Measurements from ENCODE around the gene HNF1B.

HNF1B gene

DNA sequence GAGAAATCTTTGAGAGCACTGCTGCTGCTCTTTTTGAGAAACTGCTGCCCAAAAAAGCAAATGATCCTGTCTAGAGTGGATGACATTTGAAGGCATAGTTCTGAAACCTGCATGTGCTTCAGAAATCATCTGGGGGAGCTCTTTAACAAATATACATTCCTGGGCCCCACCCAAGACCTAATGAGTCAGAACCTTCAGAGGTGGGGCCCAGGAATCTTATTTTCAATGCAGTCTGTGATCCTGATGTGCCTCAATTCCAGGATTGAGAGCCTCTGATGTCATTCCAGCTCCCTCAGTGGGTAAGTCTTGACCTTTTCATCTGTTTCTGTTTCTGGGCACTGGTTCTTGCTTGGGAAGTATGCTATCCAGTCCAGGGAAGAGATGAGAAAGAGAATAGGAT lies 42.3 kb downstream of the HNF1B start:
- no peaks in the 10 kb centered on the region for H3K36me3 ChIP-seq (ENCODE audit: low read depth)
- TF ChIP-seq, protein P1, sequence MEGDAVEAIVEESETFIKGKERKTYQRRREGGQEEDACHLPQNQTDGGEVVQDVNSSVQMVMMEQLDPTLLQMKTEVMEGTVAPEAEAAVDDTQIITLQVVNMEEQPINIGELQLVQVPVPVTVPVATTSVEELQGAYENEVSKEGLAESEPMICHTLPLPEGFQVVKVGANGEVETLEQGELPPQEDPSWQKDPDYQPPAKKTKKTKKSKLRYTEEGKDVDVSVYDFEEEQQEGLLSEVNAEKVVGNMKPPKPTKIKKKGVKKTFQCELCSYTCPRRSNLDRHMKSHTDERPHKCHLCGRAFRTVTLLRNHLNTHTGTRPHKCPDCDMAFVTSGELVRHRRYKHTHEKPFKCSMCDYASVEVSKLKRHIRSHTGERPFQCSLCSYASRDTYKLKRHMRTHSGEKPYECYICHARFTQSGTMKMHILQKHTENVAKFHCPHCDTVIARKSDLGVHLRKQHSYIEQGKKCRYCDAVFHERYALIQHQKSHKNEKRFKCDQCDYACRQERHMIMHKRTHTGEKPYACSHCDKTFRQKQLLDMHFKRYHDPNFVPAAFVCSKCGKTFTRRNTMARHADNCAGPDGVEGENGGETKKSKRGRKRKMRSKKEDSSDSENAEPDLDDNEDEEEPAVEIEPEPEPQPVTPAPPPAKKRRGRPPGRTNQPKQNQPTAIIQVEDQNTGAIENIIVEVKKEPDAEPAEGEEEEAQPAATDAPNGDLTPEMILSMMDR (IDR thresholded peaks at IDR 0.05; ENCODE audit: poor library complexity, severe bottlenecking), result peak; percentile 35
- ATAC-seq (ENCODE audit: low read depth), result peak; percentile 78

DNA sequence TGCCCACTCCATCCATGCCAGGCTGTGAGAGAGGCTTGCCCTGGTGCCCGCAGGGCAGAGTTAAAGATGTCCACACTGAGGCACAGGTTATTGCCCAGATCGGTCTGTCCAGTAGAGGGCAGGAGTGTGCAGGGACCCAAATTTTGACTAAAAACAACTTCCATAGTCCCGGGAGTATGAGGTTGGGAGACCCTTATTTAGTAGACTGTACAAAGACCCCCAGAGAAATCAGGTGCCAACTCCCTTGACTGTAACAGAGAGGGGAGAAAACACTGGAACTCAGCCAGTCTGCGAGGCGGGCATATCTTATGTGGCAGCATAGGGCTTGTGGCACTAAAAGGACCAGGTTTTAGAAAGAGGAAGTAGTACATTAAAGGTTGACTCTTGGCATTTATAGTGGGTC lies 43.4 kb downstream of the HNF1B start:
- DNase-seq (ENCODE audit: low spot score) (no peak), ATAC-seq (ENCODE audit: low read depth) (no peak)
- Histone ChIP-seq H3K36me3 (ENCODE audit: low read depth) (no peaks in the 10 kb centered on the region), H3K27me3 (ENCODE audit: insufficient read depth, poor library complexity, severe bottlenecking) (no peaks in the 10 kb centered on the region), H3K27ac (ENCODE audit: poor library complexity, severe bottlenecking) (no peak overlapping the region), H3K9me3 (ENCODE audit: severe bottlenecking) (no peaks in the 10 kb centered on the region), H3K4me3 (ENCODE audit: severe bottlenecking) (no peak overlapping the region), H3K4me1 (ENCODE audit: insufficient read depth, poor library complexity, severe bottlenecking) (peaks cover 22% of the 10 kb centered on the region)
- TF ChIP-seq, protein P1 (IDR thresholded peaks at IDR 0.05; ENCODE audit: poor library complexity, severe bottlenecking), result peak; percentile 35

More for the DNA sequence above, 42.3 kb downstream of the HNF1B start:
- DNase-seq (ENCODE audit: low spot score), result no peak
- Histone ChIP-seq H3K27me3 (ENCODE audit: insufficient read depth, poor library complexity, severe bottlenecking) (no peaks in the 10 kb centered on the region), H3K9me3 (ENCODE audit: severe bottlenecking) (no peaks in the 10 kb centered on the region), H3K27ac (ENCODE audit: poor library complexity, severe bottlenecking) (no peak overlapping the region), H3K4me1 (ENCODE audit: insufficient read depth, poor library complexity, severe bottlenecking) (peaks cover 20% of the 10 kb centered on the region), H3K4me3 (ENCODE audit: severe bottlenecking) (no peak overlapping the region)

DNA sequence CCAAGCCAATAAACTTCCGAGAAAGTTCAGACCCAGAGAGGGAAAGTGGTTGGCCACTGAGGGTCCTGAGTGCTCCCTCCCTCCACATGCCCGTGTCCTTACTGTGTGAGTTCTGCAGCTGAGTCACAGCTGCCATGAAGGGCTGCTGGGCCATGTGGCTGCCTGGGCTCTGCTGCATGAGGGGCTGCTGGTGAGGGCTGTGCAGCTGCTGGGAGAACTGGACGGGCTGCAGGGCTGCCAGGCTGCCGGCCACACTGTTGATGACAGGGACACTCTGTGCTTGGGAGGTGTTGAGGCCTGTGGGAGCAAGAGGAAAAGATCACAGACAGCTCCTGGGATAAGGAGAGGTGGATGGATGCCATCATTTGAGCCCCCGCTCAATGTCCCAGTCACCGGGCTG lies 44.0 kb downstream of the HNF1B start:
- ATAC-seq (ENCODE audit: low read depth), result no peak
- TF ChIP-seq, protein P1 (IDR thresholded peaks at IDR 0.05; ENCODE audit: poor library complexity, severe bottlenecking), result no peak
- H3K27me3 ChIP-seq (ENCODE audit: insufficient read depth, poor library complexity, severe bottlenecking), result no peaks in the 10 kb centered on the region
- no peaks in the 10 kb centered on the region for H3K36me3 ChIP-seq (ENCODE audit: low read depth)
- H3K4me3 ChIP-seq (ENCODE audit: severe bottlenecking), result no peak overlapping the region
- peaks cover 22% of the 10 kb centered on the region for H3K4me1 ChIP-seq (ENCODE audit: insufficient read depth, poor library complexity, severe bottlenecking)
- DNase-seq (ENCODE audit: low spot score), result no peak
- H3K27ac ChIP-seq (ENCODE audit: poor library complexity, severe bottlenecking), result no peak overlapping the region
- H3K9me3 ChIP-seq (ENCODE audit: severe bottlenecking), result no peaks in the 10 kb centered on the region

DNA sequence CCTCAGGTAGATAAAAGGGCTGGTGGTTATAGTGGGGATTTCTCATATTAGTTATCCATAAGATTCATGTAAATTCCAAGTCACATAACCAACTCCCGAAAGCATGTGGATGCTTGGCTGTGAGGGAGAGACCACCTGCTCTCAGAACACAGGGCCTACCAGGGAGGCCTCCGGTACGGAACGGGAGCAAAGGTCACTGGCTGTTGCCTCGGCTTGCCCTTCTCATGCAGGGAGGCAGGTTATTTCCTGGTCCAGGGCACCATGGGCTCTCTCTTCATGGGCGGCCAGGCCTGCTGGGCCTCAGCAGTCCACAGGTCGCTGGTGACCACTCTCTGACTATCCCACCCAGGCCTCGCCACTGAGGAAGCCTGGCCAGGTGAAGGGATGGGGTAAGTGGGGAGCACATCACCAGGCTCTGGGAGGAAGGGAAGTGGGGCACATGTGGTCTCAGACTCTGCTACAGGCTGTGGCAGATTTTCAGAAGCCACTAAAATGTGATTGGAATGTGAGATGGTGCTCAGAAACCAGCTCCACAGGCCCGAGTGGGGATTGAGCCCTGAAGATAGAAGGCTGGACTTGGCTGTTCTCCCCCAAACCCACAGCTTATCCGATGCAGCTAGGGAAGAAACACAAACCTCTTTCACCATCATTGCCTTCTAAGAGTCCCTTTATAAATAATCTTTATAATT lies 45.4 kb downstream of the HNF1B start:
- H3K4me1 ChIP-seq (ENCODE audit: insufficient read depth, poor library complexity, severe bottlenecking), result peaks cover 22% of the 10 kb centered on the region
- TF ChIP-seq, protein P1 (IDR thresholded peaks at IDR 0.05; ENCODE audit: poor library complexity, severe bottlenecking), result no peak
- H3K4me3 ChIP-seq (ENCODE audit: severe bottlenecking), result no peak overlapping the region
- H3K27ac ChIP-seq (ENCODE audit: poor library complexity, severe bottlenecking), result no peak overlapping the region
- ATAC-seq (ENCODE audit: low read depth) (no peak), DNase-seq (ENCODE audit: low spot score) (no peak)
- no peaks in the 10 kb centered on the region for H3K9me3 ChIP-seq (ENCODE audit: severe bottlenecking)
- no peaks in the 10 kb centered on the region for H3K36me3 ChIP-seq (ENCODE audit: low read depth)
- no peaks in the 10 kb centered on the region for H3K27me3 ChIP-seq (ENCODE audit: insufficient read depth, poor library complexity, severe bottlenecking)

DNA sequence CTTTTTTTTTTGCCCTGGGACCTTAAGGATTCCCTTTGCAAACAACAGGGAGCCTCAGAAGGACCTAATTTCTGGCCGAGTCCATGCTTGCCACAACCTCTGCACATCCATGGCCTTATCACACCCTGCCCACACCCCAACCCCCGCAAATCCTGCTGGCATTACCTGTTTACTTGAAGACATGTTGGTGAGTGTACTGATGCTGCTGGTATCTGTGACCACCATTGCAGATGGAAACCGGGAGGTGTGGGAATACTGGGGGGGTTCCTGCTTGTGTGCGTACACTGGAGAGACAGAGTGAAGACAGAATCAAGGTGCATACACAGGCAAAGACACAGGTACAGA lies 46.0 kb downstream of the HNF1B start:
- ATAC-seq (ENCODE audit: low read depth) (no peak), DNase-seq (ENCODE audit: low spot score) (no peak)
- peaks cover 22% of the 10 kb centered on the region for H3K4me1 ChIP-seq (ENCODE audit: insufficient read depth, poor library complexity, severe bottlenecking)
- TF ChIP-seq, protein P1 (IDR thresholded peaks at IDR 0.05; ENCODE audit: poor library complexity, severe bottlenecking), result no peak
- no peaks in the 10 kb centered on the region for H3K27me3 ChIP-seq (ENCODE audit: insufficient read depth, poor library complexity, severe bottlenecking)
- no peaks in the 10 kb centered on the region for H3K9me3 ChIP-seq (ENCODE audit: severe bottlenecking)
- no peak overlapping the region for H3K4me3 ChIP-seq (ENCODE audit: severe bottlenecking)
- H3K27ac ChIP-seq (ENCODE audit: poor library complexity, severe bottlenecking), result no peak overlapping the region
- H3K36me3 ChIP-seq (ENCODE audit: low read depth), result no peaks in the 10 kb centered on the region

All from RWPE2 (cell line).